DMS114 treated with DMSO at 0.1 percent for 48 hours (cell line): Measurements from ENCODE around the gene ACSM3.
"Not testable (repeated sequence)": the region's sequence is repeated elsewhere in the genome, so short reads cannot be mapped to it uniquely, and the experiment has no call there.

Experiments used
- DNase-seq: peaks from one replicate; lab custom pipeline; 2025; ENCODE audit not compliant: unreplicated experiment; lab: John Stamatoyannopoulos, UW

The ACSM3 gene

DNA sequence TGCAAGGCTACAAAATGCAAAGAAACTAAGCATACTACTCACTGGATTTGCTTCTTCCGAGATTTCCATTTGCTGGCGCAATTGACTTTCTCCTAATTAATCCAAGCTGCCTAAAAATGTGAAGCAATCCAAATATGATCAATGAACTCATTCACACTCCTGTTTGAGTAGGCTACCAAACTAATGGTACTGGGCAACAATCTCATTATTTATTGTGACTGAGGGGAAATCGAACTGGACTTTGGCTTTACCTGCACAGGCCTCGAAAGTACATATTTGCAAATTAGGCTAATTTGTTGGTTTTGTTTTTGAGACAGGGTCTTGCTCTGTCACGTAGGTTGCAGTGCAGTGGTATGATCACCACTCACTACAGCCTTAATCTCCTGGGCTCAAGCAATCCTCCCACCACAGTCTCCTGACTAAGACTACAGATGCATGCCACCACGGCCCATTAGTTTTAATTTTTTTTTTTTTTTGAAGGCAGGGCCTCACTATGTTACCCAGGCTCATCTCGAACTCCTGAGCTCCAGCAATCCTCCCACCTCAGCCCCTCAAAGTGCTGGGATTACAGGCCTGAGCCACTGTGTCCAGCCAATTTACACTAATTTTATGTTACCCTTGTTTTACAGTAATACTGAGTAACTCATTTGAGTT, 39.9 kb downstream of the ACSM3 start:
- no peak for DNase-seq

- not testable (repeated sequence) for DNase-seq
Measured at GRCh38 chr16:20805684-20806167, 41.9 kb downstream of the ACSM3 start.

DNA sequence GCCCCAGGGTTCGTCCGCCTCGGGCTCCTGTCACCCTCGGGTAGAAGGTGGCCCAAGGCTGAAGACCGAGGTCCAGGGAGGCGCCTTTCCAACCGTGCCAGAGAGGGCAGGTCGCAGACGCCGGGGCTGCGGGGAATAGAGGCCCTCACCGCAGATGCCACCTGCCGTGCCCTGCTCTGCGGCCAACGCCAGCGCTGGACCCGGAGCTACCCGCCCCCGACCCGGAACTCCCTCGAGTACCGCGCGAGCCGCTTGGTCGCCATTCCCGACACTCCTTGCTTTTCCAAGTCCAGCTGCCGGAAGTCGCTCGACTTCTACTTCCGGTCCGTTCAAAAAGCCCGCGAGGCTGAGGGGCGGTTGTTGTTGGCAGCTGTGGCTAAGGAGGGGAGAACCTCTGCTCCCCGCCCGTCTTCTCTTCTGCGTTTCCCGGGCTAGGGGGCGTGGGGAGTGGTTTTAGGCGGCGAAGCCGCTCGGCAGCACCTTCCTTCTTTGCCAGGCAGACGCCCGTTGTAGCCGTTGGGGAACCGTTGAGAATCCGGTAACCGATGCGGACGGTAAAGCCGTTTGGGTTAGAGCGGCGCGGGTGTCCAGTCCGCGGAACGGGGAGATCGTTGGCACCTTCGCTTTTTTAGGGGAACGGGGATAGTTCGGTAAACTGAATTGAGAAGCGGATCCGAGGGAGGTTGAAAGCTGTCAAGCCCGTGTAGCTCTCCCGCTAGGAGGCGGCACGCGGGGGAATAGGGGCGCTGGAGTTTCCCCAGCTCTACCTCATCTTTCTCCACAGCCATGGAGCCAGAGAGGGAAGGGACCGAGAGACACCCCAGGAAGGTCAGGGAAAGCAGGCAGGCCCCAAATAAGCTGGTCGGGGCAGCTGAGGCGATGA, 42.6 kb downstream of the ACSM3 start, which contains the start of the genes ERI2 and REXO5:
Gene ERI2, minus strand, starts transcription at position 305 of the 883 bp plus-strand sequence. Its CDS starts 42 bp downstream, at position 263.
Gene REXO5, plus strand, starts transcription at position 360 of the 883 bp plus-strand sequence. Its CDS starts 427 bp downstream, at position 787.
- DNase-seq = peak; percentile 84

- no peak for DNase-seq
Measured at GRCh38 chr16:20807862-20808261, 44.0 kb downstream of the ACSM3 start.

DNA sequence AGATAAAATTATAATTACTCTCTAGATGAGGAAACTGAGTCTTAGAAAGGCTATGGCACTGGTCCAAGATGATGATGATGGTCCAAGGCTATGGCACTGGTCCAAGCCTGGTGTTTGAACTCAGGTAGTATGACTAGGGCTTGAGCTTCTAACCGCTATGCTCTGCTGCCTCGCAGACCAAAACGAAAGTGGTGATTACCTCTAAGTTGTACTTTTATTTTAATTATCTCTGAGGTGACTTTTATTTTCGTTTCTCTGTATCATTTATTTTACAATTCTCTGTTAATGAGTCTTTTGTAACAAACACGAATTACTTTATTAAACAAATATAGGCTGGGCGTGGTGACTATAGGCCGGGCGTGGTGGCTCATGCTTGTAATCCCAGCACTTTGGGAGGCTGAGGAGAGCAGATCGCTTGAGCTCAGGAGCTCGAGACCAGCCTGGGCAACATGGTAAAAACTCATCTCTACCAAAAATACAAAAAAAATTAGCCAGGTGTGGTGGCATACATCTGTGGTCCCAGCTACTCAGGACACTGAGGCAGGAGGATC, 48.1 kb downstream of the ACSM3 start:
- DNase-seq = no peak

DNA sequence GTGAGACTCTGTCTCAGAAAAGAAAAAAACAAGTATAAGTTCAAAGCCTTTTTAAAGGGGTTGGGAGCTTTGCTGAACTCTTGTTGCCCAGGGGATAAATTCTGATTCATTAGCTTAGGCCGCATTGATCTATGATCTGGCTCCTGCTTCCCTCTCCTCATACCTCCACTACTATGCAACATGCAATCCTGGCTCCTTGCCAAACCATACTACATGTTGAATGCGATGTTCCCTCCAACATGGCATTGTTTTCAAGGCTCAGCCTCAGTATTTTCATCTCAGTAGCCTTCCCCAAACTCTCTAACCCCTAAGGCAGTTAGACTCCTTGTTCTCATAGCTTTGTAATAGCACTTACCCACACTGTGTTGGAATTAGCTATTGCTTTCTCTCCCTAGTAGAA, 48.7 kb downstream of the ACSM3 start:
- DNase-seq = no peak

DNA sequence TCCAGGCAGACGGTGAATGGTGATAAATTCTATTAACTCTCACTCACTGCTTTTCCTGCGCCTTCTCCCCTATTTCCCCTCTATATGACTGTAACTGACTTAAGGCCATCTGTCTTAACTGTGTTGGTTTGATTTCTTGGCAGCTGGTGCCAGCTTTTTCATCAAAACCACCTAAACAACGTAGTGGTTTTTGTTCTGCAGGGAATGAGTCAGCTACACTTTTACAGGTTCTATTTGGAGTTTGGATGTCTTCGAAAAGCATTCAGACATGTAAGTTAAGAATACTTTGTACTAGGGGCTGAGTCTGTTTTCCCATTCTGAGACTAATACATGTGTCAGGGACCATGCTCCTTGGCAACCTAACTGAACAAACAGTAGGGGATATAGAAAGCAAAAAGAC, 51.0 kb downstream of the ACSM3 start:
- no peak for DNase-seq

DNA sequence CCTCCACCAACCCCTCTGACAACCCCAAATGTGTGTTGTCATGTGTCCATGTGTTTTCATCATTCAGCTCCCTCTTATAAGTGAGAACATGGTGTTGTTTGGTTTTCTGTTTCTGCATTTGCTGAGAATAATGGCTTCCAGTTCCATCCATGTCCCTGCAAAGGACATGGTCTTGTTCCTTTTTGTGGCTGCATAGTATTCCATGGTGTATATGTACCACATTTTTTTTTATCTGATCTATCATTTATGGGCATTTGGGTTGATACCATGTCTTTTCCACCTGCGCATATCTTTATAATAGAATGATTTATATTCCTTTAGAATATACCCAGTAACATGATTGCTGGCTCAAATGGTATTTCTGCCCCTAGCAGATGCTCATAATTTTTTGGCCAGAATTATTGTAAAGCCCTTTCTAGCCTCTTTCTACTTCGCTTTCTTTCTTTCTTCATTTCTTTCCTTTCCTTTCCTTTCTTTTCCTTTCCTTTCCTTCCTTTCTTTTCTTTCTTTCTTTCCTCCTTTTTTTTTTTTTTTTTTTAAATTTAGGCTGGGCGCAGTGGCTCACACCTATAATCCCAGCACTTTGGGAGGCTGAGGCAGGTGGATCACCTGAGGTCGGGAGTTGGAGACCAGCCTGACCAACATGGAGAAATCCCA, 55.2 kb downstream of the ACSM3 start:
- no peak for DNase-seq

- DNase-seq = no peak
Measured at GRCh38 chr16:20821682-20822081, 57.9 kb downstream of the ACSM3 start.

GRCh38 chr16:20822521-20823325, 58.9 kb downstream of the ACSM3 start:
- no peak for DNase-seq

DNA sequence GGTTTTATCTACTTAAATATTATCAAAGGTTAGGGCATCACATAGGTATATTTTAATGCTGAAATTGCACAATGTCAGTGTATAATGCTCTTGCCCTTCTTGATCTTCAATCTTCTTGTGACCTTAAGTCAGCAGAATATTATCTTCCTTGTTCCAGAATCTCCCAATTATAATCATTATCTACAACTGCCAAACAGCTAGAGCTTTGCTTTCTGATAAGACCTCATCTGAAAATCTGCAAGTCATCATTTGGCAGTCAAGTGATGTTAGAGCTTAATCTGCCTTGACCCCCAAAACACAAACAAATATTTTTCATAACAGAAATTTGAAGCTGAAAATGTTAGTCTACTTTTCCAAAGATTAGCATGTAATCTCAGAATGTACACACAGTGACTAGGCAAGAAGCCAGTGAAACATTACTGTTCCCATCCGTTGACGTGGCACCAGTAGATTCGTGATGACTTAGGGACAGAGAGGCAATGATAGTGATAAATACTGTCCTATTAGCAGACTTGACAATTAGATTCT, 62.3 kb downstream of the ACSM3 start:
- DNase-seq = no peak

- DNase-seq = no peak
Measured at GRCh38 chr16:20829536-20829935, 65.7 kb downstream of the ACSM3 start.

GRCh38 chr16:20830372-20830771, 66.6 kb downstream of the ACSM3 start:
- no peak for DNase-seq

DNA sequence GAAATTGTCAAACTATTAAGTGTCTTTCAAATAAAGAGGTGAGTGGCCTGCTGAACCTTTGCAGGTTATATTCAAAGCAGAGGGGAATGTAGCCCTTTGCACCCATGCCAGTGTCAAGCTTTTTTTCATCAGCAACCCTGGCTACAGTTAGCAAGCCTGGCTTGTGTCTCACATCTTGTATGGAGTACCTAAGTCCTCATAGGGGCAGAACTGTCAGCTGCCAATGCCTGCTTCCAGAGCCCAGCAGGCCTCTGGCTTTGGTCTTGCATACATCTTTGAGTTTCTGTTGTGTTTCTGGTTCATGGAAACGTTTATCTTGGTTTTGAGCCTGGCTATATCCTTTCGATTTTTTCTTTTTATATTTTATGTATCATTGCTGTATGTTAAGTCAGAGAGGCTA, 69.3 kb downstream of the ACSM3 start:
- DNase-seq = no peak

DNA sequence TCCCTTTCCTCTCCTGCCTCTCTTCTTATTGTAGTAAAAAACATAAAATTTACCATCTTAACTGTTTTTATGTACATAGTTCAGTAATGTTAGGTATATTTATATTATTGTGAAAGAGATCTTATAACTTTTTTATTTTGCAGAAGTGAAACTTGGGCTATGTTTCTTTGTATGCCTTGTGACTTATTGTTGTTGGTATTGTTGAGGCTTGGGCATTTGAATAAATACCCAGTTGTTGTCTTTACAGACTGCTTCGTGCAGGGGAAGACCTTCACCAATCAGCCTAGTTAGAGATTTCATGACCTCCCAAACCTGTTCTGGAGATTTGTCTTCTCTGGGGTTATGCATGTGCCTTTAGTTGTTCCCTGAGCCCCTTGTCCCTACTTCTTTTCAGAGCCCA, 74.4 kb downstream of the ACSM3 start:
- DNase-seq = no peak

DNA sequence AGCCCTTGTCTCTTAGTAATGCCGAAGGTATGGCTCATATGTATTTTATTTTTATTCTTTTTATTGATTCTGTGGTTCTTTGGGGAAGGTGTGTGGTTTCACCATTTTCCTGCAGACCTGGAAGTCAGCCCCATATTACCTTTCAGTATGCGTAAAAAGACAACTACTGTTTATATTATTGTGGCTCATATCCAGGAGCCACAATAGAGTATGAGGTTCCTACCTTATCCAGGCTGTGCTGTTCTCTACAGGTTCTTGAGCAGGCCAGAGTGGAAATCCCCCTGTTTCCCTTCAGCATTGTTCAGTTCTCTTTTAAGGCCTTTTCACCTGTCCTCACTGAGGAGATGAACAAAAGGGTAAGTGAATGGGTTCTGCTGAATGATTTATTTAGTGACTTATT, 75.7 kb downstream of the ACSM3 start:
- no peak for DNase-seq

GRCh38 chr16:20844054-20844453, 80.2 kb downstream of the ACSM3 start:
- DNase-seq = no peak

- DNase-seq = no peak
Measured at GRCh38 chr16:20844588-20844987, 80.8 kb downstream of the ACSM3 start.

DNA sequence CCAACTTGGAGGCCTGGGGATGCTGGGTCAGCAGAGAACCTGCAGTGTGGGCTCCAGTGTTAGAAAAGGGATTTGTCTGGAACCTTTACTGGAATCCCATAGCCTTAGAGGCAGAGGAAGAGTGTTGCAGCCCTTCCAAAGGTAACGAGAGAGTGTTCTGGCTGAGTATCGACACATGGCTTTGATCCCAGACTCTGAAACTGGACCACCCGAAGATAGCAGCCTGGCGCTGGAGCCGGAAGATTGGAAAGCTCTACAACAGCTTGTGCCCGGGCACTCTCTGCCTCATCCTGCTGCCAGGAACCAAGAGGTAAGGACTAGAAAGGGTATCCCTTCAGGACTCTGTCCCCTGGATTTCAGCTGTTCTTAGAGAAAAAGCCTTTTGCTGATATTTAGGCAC, 82.2 kb downstream of the ACSM3 start:
- no peak for DNase-seq

DNA sequence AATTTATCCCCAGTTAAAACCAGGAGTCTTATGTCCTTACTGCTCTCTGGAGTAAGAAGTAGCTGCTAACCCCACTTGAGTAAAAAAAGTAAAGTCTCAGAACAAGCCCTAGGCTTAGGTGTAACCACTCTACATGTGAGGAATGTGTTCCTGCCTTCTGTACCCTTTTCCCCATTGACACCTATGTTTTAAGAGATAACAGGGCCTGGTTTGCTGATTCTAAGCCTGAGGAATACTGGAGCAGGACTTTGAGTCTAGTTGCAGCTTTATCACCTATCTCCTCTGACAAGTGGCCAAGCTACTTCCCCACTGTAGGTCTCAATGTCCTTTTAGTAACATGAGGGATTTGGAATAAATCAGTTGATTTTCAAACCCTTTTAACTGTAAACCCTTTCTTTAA, 82.7 kb downstream of the ACSM3 start:
- DNase-seq = no peak
